ENCODE data around the gene ATE1. TPM values are rescaled to one million over a fixed set of nuclear protein-coding genes. Genes with fewer than 3 reads are reported as not detected.
"Not testable (repeated sequence)": the region's sequence is repeated elsewhere in the genome, so short reads cannot be mapped to it uniquely, and the experiment has no call there.

ATE1 gene
- total RNA-seq, 2 donors from 2014 or later: 25.5 to 26.6 TPM

DNA sequence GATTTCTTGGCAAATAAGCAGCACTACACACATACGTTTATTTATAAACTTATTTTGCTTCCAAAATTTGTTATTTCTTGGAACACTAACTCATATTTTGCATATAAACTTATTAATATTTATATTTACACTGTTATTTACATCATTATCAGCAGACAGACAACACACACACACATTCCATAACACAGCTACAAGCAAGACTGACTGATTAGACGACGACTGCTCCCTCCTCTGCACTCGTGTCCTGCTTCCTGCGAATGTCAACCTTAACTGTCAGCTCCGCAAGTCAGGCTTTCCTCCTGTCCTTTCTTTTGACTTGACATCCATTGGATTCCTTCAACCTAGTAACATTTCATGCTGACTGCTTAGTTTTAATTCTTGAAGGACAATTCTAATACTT, 96.6 kb downstream of the ATE1 start:
- Mint-ChIP-seq H3K36me3 (ENCODE audit: insufficient read depth in 2 of 2) (peaks cover 2 to 8% of the 10 kb centered on the region in 2 donors), H3K4me3 (no peak overlapping the region), H3K9me3 (no peaks in the 10 kb centered on the region), H3K4me1 (ENCODE audit: low read depth) (no peaks in the 10 kb centered on the region), H3K27me3 (ENCODE audit: low read depth) (no peaks in the 10 kb centered on the region), H3K27ac (no peak overlapping the region)
- ATAC-seq (replicated peaks in 1 of 2): no peak
- DNase-seq: no peak

DNA sequence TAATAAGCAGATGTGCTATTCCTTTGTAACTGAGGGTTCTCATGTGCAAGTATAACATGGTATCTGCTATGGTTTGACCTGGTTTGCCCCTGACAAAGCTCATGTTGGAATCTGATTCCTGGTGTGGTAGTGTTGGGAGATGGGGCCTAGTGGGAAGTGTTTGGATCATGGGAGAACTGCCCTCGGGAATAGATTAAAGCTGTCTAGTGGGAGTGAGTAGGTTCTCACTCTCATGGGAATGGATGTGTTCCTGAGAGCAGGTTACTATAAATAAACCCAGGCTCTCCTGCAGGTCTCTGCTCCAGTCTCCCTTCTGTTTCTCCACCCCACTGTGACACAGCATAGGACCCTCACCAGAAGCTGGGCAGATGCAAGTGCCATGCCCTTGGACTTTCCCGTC, 97.7 kb downstream of the ATE1 start:
- Mint-ChIP-seq H3K9me3 (no peaks in the 10 kb centered on the region), H3K27me3 (ENCODE audit: low read depth) (no peaks in the 10 kb centered on the region), H3K27ac (no peak overlapping the region), H3K36me3 (ENCODE audit: insufficient read depth in 2 of 2) (peaks cover 2 to 8% of the 10 kb centered on the region in 2 donors), H3K4me3 (no peak overlapping the region), H3K4me1 (ENCODE audit: low read depth) (no peaks in the 10 kb centered on the region)
- DNase-seq (no peak), ATAC-seq (replicated peaks in 1 of 2) (no peak)

DNA sequence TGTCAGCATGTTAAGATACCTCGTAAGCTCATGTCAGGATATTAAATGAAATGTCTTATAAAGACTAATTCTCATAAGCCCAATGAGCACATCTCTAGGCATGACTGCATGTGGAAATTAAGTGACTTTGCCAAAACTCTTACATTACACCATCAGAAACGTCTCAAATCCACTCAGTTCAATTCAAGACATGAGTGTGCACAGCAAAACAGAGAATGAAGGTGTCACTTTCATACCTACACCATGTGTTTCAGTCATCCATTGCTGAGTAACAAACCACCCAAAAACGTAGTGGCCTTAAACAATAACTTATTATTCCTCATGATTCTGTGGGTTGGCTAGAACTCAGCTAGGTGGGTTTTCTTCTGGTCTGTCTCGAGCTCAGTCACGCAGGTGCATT, 99.8 kb downstream of the ATE1 start:
- H3K27ac Mint-ChIP-seq: no peak overlapping the region
- H3K4me1 Mint-ChIP-seq (ENCODE audit: low read depth): no peaks in the 10 kb centered on the region
- no peaks in the 10 kb centered on the region for H3K9me3 Mint-ChIP-seq
- ATAC-seq (replicated peaks in 1 of 2) (peak; percentile 76 to 89), DNase-seq (no peak)
- H3K4me3 Mint-ChIP-seq: no peak overlapping the region
- peaks cover 2 to 8% of the 10 kb centered on the region in 2 donors for H3K36me3 Mint-ChIP-seq (ENCODE audit: insufficient read depth in 2 of 2)
- no peaks in the 10 kb centered on the region for H3K27me3 Mint-ChIP-seq (ENCODE audit: low read depth)

DNA sequence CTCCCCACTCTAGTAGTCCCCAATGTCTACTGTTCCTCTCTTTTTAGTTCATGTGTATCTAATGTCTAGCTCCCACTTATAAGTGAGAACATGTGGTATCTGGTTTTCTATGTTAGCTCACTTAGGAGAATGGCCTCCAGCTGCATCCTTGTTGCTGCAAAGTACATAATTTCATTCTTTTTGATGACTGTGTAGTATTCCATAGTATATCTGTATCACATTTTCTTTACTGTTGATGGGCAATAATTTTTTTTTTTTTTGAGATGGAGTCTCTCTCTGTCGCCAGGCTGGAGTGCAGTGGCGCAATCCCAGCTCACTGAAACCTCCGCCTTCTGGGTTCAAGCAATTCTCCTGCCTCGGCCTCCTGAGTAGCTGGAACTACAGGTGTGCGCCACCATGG, 101.1 kb downstream of the ATE1 start:
- not testable (repeated sequence) for H3K9me3 Mint-ChIP-seq

DNA sequence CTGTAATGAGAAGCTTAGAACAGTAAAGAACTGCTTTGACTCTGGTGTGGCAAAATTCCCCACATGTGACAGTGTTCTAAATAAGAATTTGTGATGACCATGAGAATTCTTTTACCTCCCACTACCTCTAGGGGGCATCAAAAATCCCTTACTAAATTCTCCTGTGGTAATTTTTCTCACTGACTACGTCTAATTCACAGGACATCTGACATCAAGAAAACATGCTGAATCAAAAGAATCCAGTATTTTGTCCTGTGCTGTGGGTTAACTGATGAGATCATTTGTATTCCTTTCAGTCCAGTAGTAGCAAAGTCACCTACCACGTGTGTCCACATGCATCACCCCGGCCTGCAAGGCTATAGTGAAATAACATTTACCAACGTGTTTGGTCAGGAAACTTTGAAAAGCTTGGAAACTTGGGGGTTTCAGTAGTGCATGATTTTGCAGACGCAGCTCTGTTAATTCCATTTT, 103.8 kb downstream of the ATE1 start:
- Mint-ChIP-seq H3K36me3 (ENCODE audit: insufficient read depth in 2 of 2) (peaks cover 0 to 4% of the 10 kb centered on the region in 2 donors), H3K9me3 (no peaks in the 10 kb centered on the region), H3K27ac (no peak overlapping the region), H3K4me3 (no peak overlapping the region), H3K4me1 (ENCODE audit: low read depth) (no peaks in the 10 kb centered on the region), H3K27me3 (ENCODE audit: low read depth) (no peaks in the 10 kb centered on the region)
- DNase-seq: peak in 1 of 2 donors; percentile 8
- ATAC-seq (replicated peaks in 1 of 2): peak in 1 of 2 donors; percentile 29

More for the DNA sequence above, 101.1 kb downstream of the ATE1 start:
- not testable (repeated sequence) for ATAC-seq (replicated peaks in 1 of 2); H3K4me3 Mint-ChIP-seq; H3K27ac Mint-ChIP-seq; H3K4me1 Mint-ChIP-seq (ENCODE audit: low read depth); H3K27me3 Mint-ChIP-seq (ENCODE audit: low read depth); H3K36me3 Mint-ChIP-seq (ENCODE audit: insufficient read depth in 2 of 2); DNase-seq

DNA sequence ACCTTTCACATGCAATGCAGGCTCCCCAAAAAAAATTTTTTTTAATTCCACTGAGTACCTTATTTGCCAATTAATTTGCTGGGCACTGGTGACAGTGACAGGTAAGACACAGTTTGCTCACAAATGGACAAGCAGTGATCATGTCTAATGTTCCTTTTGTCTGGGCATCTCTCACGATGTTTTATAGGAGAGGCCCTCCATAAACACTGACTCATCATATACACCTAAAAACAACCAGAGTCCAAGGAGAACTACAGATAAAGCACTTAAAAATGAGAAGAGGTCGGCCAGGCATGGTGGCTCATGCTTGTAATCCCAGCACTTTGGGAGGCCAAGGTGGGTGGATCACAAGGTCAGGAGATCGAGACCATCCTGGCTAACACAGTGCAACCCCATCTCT, 105.1 kb downstream of the ATE1 start:
- DNase-seq (no peak), ATAC-seq (replicated peaks in 1 of 2) (no peak)
- H3K4me1 Mint-ChIP-seq (ENCODE audit: low read depth): no peaks in the 10 kb centered on the region
- H3K4me3 Mint-ChIP-seq: no peak overlapping the region
- peaks cover 0 to 4% of the 10 kb centered on the region in 2 donors for H3K36me3 Mint-ChIP-seq (ENCODE audit: insufficient read depth in 2 of 2)
- H3K27ac Mint-ChIP-seq: no peak overlapping the region
- H3K27me3 Mint-ChIP-seq (ENCODE audit: low read depth): no peaks in the 10 kb centered on the region
- H3K9me3 Mint-ChIP-seq: no peaks in the 10 kb centered on the region

DNA sequence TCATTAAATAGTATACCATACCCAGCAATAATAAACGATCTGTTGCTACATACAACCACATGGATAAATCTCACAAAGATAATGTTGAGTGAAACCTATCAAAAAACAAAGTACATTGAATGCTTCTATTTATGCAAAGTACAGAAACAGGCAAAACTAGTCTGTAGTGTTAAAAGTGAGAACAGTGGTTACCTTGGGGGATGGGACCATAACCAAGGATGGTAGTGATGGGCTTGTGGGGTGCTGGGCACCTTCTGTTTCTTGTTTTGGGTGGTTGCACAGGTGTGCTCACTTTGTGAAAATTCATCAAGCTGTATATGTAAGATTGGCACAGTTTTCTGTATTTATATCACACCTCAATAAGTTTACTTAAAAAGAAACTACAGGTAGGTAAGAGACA, 105.7 kb downstream of the ATE1 start:
- Mint-ChIP-seq H3K27ac (no peak overlapping the region), H3K36me3 (ENCODE audit: insufficient read depth in 2 of 2) (peaks cover 0 to 4% of the 10 kb centered on the region in 2 donors), H3K9me3 (no peaks in the 10 kb centered on the region), H3K4me1 (ENCODE audit: low read depth) (no peaks in the 10 kb centered on the region), H3K27me3 (ENCODE audit: low read depth) (no peaks in the 10 kb centered on the region), H3K4me3 (no peak overlapping the region)
- no peak for DNase-seq
- no peak for ATAC-seq (replicated peaks in 1 of 2)

DNA sequence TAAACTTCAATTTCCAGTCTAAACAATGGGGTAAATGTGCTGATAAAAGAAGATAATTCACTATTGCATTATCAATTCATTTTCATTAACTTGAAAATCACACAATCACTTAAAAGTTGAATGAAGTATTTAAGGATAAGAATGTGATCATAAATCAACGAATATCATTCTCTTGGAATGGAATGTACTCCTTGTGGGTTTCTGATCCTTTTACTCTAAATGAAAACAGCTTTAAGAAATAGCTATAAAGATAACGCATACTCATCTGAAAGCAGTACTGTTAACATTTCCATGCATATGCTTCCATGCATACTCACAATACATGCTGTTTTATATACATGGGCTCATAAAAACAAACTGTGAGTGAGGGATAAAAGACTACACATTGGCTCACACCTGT, 108.8 kb downstream of the ATE1 start:
- no peak overlapping the region for H3K4me3 Mint-ChIP-seq
- ATAC-seq (replicated peaks in 1 of 2) (no peak), DNase-seq (no peak)
- H3K27me3 Mint-ChIP-seq (ENCODE audit: low read depth): no peaks in the 10 kb centered on the region
- no peaks in the 10 kb centered on the region for H3K36me3 Mint-ChIP-seq (ENCODE audit: insufficient read depth in 2 of 2)
- no peak overlapping the region for H3K27ac Mint-ChIP-seq
- no peaks in the 10 kb centered on the region for H3K4me1 Mint-ChIP-seq (ENCODE audit: low read depth)
- no peaks in the 10 kb centered on the region for H3K9me3 Mint-ChIP-seq

DNA sequence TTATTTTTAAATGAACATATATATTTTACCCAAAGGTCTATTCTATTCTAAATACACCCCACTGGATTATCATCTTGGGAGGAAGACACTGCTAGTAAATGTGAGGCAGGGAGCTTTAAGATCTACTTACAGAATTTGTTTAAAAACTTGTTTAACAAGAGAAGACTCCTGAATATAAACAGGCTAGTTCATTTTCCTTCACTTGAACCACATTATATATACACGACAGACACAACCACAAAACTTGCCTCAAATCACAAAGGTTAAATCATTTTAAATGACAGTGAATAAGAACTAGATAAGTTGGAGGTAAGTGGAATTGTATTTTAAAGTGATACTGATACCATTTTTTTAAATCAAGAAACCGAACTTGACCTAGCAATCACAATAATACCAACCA, 109.2 kb downstream of the ATE1 start:
- no peaks in the 10 kb centered on the region for H3K36me3 Mint-ChIP-seq (ENCODE audit: insufficient read depth in 2 of 2)
- no peaks in the 10 kb centered on the region for H3K27me3 Mint-ChIP-seq (ENCODE audit: low read depth)
- DNase-seq (no peak), ATAC-seq (replicated peaks in 1 of 2) (no peak)
- H3K27ac Mint-ChIP-seq: no peak overlapping the region
- no peaks in the 10 kb centered on the region for H3K9me3 Mint-ChIP-seq
- H3K4me3 Mint-ChIP-seq: no peak overlapping the region
- no peaks in the 10 kb centered on the region for H3K4me1 Mint-ChIP-seq (ENCODE audit: low read depth)

DNA sequence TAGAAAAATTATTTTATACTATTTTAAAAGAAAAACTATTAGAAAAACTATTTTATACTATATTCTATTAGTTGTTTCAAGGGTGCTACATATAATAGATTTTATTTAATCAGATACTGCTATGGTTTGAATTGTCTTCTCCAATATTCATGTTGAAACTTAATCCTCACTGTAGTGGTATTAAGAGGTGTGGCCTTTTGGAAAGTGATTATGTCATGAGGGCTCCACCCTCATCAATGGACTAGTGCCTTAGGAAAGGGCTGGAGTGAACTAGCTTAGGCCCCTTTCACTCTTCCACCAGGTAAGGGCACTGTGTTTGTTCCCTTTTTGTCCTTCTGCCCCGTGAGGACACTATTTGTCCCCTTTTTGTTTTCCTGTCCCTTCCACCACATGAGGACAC, 111.6 kb downstream of the ATE1 start:
- Mint-ChIP-seq H3K36me3 (ENCODE audit: insufficient read depth in 2 of 2) (no peaks in the 10 kb centered on the region), H3K9me3 (no peaks in the 10 kb centered on the region), H3K4me3 (no peak overlapping the region), H3K4me1 (ENCODE audit: low read depth) (no peaks in the 10 kb centered on the region), H3K27me3 (ENCODE audit: low read depth) (no peaks in the 10 kb centered on the region), H3K27ac (no peak overlapping the region)
- DNase-seq (no peak), ATAC-seq (replicated peaks in 1 of 2) (no peak)

DNA sequence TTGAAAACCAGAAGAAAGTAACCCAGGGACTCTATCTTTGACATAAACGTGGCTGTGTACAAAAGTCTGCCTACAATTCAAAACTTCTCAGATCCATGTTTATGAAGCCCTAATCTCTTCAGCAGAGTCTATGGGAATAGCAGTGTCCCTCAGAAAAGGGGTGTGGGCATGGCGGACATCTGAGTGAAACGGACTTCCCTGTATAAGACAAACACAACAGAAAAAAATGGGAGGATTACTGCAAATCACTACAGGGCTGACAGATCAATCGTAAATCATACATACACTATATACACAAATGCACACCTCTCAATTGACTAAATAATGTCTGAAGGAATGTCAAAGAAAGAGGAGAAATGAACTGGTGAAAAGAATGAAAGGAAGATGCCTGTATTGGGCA, 114.0 kb downstream of the ATE1 start:
- no peak overlapping the region for H3K4me3 Mint-ChIP-seq
- no peak overlapping the region for H3K27ac Mint-ChIP-seq
- ATAC-seq (replicated peaks in 1 of 2): no peak

DNA sequence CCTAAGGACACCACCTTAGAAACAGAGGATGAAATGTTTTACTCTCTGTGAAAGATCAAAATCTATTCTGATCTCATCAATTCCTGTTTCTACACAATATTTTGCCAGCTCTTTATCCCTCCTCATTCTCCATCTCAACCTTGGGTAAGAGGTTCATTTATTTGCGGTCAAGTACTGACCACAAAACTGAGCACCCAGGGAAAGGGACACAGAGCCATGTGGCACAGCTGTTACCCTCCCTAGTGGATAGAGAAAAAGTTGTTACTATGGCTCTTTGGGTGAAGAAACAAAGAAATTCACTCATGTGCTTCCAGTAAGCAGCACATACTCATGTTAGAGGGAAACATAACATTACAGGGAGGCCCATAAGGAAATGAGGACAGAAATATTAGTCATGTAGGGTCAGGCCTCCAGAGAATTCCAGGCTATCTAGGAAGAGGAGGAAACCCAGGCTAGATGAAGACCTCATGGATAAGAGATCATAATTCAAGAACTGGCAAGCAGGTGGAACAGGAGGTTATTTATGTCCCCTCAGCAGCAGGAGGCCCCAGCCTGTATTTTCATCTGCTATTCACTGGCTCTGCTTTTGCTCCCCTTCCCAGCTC, 114.5 kb downstream of the ATE1 start:
- ATAC-seq (replicated peaks in 1 of 2): no peak
- H3K4me1 Mint-ChIP-seq (ENCODE audit: low read depth): no peaks in the 10 kb centered on the region
- H3K4me3 Mint-ChIP-seq: no peak overlapping the region
- H3K27ac Mint-ChIP-seq: no peak overlapping the region
- H3K9me3 Mint-ChIP-seq: no peaks in the 10 kb centered on the region
- no peaks in the 10 kb centered on the region for H3K36me3 Mint-ChIP-seq (ENCODE audit: insufficient read depth in 2 of 2)
- DNase-seq: no peak
- no peaks in the 10 kb centered on the region for H3K27me3 Mint-ChIP-seq (ENCODE audit: low read depth)

More for the DNA sequence above, 114.0 kb downstream of the ATE1 start:
- Mint-ChIP-seq H3K9me3 (no peaks in the 10 kb centered on the region), H3K27me3 (ENCODE audit: low read depth) (no peaks in the 10 kb centered on the region), H3K4me1 (ENCODE audit: low read depth) (no peaks in the 10 kb centered on the region), H3K36me3 (ENCODE audit: insufficient read depth in 2 of 2) (no peaks in the 10 kb centered on the region)
- DNase-seq: no peak

DNA sequence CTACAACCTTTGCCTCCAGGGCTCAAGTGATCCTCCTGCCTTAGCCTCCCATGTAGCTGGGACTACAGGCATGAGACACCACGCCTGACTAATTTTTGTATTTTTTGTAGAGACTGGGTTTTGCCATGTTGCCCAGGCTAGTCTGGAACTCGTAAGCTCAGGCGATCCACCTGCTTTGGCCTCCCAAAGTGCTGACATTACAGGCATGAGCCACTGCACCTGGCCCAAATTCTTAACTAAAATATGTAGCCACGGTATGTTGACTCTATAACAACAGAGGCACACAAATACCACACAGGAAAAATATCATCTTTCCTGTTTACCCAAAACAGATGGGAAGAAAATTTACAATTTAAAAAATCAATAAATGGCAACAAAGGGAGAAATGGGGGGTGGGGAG, 115.8 kb downstream of the ATE1 start:
- DNase-seq: no peak
- Mint-ChIP-seq H3K9me3 (no peaks in the 10 kb centered on the region), H3K27ac (no peak overlapping the region), H3K36me3 (ENCODE audit: insufficient read depth in 2 of 2) (no peaks in the 10 kb centered on the region), H3K27me3 (ENCODE audit: low read depth) (no peaks in the 10 kb centered on the region), H3K4me1 (ENCODE audit: low read depth) (no peaks in the 10 kb centered on the region), H3K4me3 (no peak overlapping the region)
- ATAC-seq (replicated peaks in 1 of 2): no peak

DNA sequence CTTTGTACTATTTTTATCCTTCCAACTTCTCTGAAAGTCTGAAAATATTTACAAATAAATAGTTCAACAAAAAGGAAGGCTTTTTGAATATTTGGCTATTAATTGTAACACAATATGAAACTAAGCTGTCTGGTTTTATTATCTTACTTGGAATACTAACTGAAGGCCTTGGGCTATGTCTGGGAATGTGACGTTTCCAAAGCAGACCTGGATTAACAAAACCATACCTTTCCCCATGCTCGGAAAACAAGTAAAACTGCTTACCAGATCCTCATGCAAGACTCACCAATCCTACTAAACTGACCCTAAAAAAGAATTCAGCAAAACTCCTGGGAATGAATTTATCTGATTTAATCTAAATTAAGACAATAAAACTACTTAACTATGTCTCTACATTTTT, 116.4 kb downstream of the ATE1 start:
- DNase-seq (no peak), ATAC-seq (replicated peaks in 1 of 2) (no peak)
- no peak overlapping the region for H3K4me3 Mint-ChIP-seq
- no peaks in the 10 kb centered on the region for H3K9me3 Mint-ChIP-seq
- H3K27me3 Mint-ChIP-seq (ENCODE audit: low read depth): no peaks in the 10 kb centered on the region
- H3K4me1 Mint-ChIP-seq (ENCODE audit: low read depth): no peaks in the 10 kb centered on the region
- no peaks in the 10 kb centered on the region for H3K36me3 Mint-ChIP-seq (ENCODE audit: insufficient read depth in 2 of 2)
- no peak overlapping the region for H3K27ac Mint-ChIP-seq

All from activated T-cell treated with anti-CD3 and anti-CD28 coated beads, Interleukin-2, amount 50 U/mL, for 72 hours (primary cell).